Loucy (cell line): Measurements from ENCODE around the gene STX19.

ENCODE experiments used
- CTCF ChIP-seq: fragments of 200-600 bp; sonication (generic); conservative IDR thresholded peaks from 2 replicates; pipeline ENCODE4 v1.5.1; 2014; ENCODE audit warnings: mild to moderate bottlenecking, antibody characterized with exemption, low read length
- EZH2phosphoT487 ChIP-seq: fragments of 200-600 bp; IDR thresholded peaks from 2 replicates; pipeline ENCODE4 v1.6.1; 2018; ENCODE audit warnings: antibody characterized with exemption, mild to moderate bottlenecking, moderate library complexity, borderline replicate concordance

- TF ChIP-seq CTCF (no peak), EZH2phosphoT487 (no peak)
Measured at GRCh38 chr3:93988283-93988682, 40.1 kb downstream of the STX19 start.
